Measurements from ENCODE around the gene ZCCHC2. TPM values are rescaled to one million over a fixed set of nuclear protein-coding genes. Genes with fewer than 3 reads are reported as not detected.

The ZCCHC2 gene
- polyA plus RNA-seq, 2 of the 4 experiments (the other 2 are of a cell fraction), result 7.6 to 12.5 TPM

DNA sequence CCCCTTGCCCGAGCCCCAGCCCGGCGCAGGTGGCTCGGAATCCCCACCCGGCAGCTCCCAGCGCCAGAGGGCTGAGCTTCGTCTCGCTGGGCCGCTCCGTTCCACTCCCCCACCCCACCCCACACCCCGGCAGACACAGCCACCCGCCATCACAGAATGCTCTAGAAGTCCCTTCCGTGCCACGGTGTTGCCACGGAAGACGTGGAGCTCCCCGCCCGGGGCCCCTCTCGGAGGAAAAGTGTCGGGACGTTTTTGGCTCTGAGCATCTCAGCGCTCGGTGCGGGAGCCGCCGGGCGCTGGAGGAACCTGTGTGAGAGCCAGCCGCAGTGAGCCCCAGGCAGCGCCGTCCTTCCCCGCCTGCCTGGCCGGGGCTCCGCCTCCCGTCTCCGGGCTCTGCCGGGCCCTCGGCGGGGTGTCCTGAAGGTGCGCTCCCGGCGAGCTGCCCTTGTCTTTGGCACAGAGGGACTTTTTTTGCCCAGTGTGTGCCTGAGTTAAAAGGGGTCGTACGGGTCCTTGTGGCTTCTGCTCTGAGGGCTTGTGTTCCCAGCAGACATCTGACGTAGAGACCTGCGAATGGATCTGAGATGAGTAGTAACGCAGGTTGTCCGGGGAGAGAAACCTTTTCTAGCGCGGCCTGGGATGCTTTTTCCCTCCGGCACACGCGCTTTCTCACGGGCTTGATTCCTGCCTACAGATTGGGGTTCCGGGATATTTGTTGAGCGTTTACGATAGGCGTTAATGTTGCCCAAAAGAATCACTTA is 1.8 kb downstream of the ZCCHC2 start:
- Histone ChIP-seq H3K4me1 (peaks cover 17% of the 10 kb centered on the region; the same call in 2 of the 3 replicates), H3K9me3 (no peaks in the 10 kb centered on the region), H3K27ac (peak overlapping the region; percentile 97 to 99), H3K4me3 (peak overlapping the region; percentile 92), H3K4me2 (peak overlapping the region; percentile 98)
- FAIRE-seq (no peak), ATAC-seq (peak; percentile 27 to 49; a peak in 4 of 6 replicates), DNase-seq (ENCODE audit: low read depth in 1 of 2, low spot score in 1 of 2) (peak; percentile 19 to 33)
- WGBS (ENCODE audit: missing lambda C conversion rate), result 4% methylated on average over 14 of the region's 57 CpGs
- TF ChIP-seq POLR2A (IDR thresholded peaks at IDR 0.05; ENCODE audit: low read length), result 0 out of 2 replicates have a peak, but pooled peaks have one; percentile 19
- no peak for TF ChIP-seq FOXS1 (CRISPR knock-in tag; IDR thresholded peaks at IDR 0.05)
- 0 out of 5 replicates have a peak, but pooled peaks of 1 of the 2 experiments have one; percentile 22 for TF ChIP-seq JUN (IDR thresholded peaks at IDR 0.05)
- TF ChIP-seq, protein P1, sequence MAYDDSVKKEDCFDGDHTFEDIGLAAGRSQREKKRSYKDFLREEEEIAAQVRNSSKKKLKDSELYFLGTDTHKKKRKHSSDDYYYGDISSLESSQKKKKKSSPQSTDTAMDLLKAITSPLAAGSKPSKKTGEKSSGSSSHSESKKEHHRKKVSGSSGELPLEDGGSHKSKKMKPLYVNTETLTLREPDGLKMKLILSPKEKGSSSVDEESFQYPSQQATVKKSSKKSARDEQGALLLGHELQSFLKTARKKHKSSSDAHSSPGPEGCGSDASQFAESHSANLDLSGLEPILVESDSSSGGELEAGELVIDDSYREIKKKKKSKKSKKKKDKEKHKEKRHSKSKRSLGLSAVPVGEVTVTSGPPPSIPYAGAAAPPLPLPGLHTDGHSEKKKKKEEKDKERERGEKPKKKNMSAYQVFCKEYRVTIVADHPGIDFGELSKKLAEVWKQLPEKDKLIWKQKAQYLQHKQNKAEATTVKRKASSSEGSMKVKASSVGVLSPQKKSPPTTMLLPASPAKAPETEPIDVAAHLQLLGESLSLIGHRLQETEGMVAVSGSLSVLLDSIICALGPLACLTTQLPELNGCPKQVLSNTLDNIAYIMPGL (CRISPR knock-in tag; IDR thresholded peaks at IDR 0.05; ENCODE audit: borderline replicate concordance), result no peak
- ChIA-PET POLR2A (interaction anchor here (1.8 kb wide), 1 partner anchor 87 kb away, joined by 7 read pairs; no protein-coding TSS in a partner anchor), CTCF (interaction anchor here (0.7 to 1.0 kb wide), 3 partner anchors 13 to 99 kb away, joined by 3 to 4 read pairs (median 3); no protein-coding TSS in a partner anchor)

DNA sequence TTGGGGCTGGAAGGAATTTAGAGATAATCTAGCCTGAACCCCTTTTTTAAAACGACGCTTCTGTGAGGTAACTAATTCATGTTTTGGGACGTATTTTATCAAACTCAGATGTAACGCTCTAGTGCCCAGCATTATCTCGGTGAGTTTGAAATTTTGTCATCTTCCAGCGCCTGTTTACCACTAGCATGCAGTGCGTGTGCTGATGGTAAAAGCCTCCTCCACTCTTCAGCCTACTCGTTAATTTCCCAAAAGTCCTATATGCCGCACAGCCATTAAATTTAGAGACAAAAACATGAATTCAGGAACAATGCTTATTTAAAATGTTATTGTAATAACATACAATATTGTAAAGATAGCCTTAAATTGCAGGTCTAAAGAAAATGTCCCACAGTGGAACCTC is 2.8 kb downstream of the ZCCHC2 start:
- DNase-seq (ENCODE audit: low read depth in 1 of 2, low spot score in 1 of 2) (no peak), ATAC-seq (no peak), FAIRE-seq (no peak)
- H3K27ac ChIP-seq, result peak overlapping the region; percentile 97 to 99
- H3K4me2 ChIP-seq, result peak overlapping the region; percentile 98
- H3K4me1 ChIP-seq, result peaks cover 17% of the 10 kb centered on the region; the same call in 2 of the 3 replicates
- WGBS (ENCODE audit: missing lambda C conversion rate), result 20% methylated on average over 9 of the region's 9 CpGs
- no peaks in the 10 kb centered on the region for H3K9me3 ChIP-seq
- H3K4me3 ChIP-seq, result peak overlapping the region; percentile 92
- POLR2A ChIA-PET, result no interaction called here
- TF ChIP-seq NFE2L2 (conservative IDR thresholded peaks at IDR 0.05; ENCODE audit: low read length) (no peak), MAFK (IDR thresholded peaks at IDR 0.05; ENCODE audit: partially characterized antibody) (no peak)
- CTCF ChIA-PET, result no interaction called here

DNA sequence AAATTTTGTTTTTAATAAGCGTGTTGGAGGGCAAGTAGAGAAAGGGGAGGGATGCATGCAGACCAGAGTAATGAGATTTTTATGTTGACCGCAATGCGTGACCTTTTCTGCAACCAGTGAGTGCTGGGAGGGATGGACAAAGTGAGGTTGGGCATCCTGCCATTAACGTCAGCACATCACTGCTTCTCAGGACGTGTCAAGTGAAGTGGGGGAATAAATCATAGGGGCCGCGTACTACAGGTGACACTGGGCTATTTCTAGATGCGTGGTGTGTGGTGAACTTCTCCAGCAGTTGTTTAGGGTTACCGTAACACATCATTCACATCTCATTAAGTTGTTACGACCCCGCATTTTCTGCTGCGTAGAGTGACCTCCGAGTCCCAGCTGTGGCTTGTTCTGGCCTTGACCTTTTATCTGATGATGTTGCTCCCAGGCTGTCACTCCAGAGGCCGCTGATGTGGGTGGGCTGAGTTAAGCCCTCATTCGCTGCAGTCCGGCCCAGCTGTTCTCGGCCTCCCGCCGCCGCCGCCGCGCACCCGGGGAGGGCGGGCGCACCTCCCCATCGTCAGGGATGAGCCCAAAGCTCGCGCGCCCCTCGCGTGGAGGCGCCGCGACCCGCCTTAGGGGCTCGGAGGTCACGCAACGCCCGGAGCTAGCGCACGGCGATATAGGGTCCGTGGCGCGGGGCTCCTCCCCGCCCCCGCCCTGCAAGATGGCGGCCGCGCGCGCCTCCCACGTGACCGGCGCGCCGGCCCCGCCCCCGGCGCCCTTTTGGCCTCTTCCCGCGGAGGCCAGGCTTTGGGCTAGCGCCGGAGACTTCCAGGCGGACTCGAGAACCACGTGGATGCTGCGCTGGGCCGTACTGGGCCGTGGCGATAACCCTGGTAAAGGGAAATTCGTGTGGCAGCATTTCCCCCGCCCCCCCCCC is 3.5 kb downstream of the ZCCHC2 start:
- POLR2A ChIA-PET, result interaction anchor here (0.7 to 1.3 kb wide), 4 partner anchors 89 to 339 kb away, joined by 3 to 4 read pairs (median 4); partner anchors contain the start of genes PIGN and RELCH
- FAIRE-seq (no peak), ATAC-seq (peak; percentile 17 to 52; a peak in 3 of 6 replicates), DNase-seq (ENCODE audit: low read depth in 1 of 2, low spot score in 1 of 2) (peak; percentile 54 to 80)
- H3K4me3 ChIP-seq, result peak overlapping the region; percentile 92
- peaks cover 13% of the 10 kb centered on the region; the same call in 2 of the 3 replicates for H3K4me1 ChIP-seq
- no peaks in the 10 kb centered on the region for H3K9me3 ChIP-seq
- CTCF ChIA-PET, result no interaction called here
- TF ChIP-seq, protein P2, sequence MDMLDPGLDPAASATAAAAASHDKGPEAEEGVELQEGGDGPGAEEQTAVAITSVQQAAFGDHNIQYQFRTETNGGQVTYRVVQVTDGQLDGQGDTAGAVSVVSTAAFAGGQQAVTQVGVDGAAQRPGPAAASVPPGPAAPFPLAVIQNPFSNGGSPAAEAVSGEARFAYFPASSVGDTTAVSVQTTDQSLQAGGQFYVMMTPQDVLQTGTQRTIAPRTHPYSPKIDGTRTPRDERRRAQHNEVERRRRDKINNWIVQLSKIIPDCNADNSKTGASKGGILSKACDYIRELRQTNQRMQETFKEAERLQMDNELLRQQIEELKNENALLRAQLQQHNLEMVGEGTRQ (IDR thresholded peaks at IDR 0.05), result peak; percentile 64
- TF ChIP-seq ESRRA (IDR thresholded peaks at IDR 0.05; ENCODE audit: borderline replicate concordance, low read length) (no peak), PHF8 (IDR thresholded peaks at IDR 0.05; ENCODE audit: borderline replicate concordance, low read depth) (peak; percentile 57; the same call in 1 of the 2 replicates), JUN (IDR thresholded peaks at IDR 0.05) (peak; percentile 26 to 76; a peak in 3 of 5 replicates), FOXS1 (CRISPR knock-in tag; IDR thresholded peaks at IDR 0.05) (no peak), POLR2A (IDR thresholded peaks at IDR 0.05; ENCODE audit: low read length) (peak; percentile 54), MYC (IDR thresholded peaks at IDR 0.05; ENCODE audit: borderline replicate concordance, low read length) (peak; percentile 50; the same call in 1 of the 2 replicates), ZNF302 (CRISPR knock-in tag; IDR thresholded peaks at IDR 0.05) (no peak), RAD21 (conservative IDR thresholded peaks at IDR 0.05 in 1 of 2, IDR thresholded peaks at IDR 0.05 in 1 of 2) (no peak)
- TF ChIP-seq, protein P3, sequence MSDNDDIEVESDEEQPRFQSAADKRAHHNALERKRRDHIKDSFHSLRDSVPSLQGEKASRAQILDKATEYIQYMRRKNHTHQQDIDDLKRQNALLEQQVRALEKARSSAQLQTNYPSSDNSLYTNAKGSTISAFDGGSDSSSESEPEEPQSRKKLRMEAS (IDR thresholded peaks at IDR 0.05), result peak; percentile 82
- TF ChIP-seq, protein P4, sequence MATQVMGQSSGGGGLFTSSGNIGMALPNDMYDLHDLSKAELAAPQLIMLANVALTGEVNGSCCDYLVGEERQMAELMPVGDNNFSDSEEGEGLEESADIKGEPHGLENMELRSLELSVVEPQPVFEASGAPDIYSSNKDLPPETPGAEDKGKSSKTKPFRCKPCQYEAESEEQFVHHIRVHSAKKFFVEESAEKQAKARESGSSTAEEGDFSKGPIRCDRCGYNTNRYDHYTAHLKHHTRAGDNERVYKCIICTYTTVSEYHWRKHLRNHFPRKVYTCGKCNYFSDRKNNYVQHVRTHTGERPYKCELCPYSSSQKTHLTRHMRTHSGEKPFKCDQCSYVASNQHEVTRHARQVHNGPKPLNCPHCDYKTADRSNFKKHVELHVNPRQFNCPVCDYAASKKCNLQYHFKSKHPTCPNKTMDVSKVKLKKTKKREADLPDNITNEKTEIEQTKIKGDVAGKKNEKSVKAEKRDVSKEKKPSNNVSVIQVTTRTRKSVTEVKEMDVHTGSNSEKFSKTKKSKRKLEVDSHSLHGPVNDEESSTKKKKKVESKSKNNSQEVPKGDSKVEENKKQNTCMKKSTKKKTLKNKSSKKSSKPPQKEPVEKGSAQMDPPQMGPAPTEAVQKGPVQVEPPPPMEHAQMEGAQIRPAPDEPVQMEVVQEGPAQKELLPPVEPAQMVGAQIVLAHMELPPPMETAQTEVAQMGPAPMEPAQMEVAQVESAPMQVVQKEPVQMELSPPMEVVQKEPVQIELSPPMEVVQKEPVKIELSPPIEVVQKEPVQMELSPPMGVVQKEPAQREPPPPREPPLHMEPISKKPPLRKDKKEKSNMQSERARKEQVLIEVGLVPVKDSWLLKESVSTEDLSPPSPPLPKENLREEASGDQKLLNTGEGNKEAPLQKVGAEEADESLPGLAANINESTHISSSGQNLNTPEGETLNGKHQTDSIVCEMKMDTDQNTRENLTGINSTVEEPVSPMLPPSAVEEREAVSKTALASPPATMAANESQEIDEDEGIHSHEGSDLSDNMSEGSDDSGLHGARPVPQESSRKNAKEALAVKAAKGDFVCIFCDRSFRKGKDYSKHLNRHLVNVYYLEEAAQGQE (IDR thresholded peaks at IDR 0.05), result no peak
- TF ChIP-seq, protein P5, sequence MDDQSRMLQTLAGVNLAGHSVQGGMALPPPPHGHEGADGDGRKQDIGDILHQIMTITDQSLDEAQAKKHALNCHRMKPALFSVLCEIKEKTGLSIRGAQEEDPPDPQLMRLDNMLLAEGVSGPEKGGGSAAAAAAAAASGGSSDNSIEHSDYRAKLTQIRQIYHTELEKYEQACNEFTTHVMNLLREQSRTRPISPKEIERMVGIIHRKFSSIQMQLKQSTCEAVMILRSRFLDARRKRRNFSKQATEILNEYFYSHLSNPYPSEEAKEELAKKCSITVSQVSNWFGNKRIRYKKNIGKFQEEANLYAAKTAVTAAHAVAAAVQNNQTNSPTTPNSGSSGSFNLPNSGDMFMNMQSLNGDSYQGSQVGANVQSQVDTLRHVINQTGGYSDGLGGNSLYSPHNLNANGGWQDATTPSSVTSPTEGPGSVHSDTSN (IDR thresholded peaks at IDR 0.05), result 0 out of 2 replicates have a peak, but pooled peaks have one; percentile 47
- TF ChIP-seq, protein P6, sequence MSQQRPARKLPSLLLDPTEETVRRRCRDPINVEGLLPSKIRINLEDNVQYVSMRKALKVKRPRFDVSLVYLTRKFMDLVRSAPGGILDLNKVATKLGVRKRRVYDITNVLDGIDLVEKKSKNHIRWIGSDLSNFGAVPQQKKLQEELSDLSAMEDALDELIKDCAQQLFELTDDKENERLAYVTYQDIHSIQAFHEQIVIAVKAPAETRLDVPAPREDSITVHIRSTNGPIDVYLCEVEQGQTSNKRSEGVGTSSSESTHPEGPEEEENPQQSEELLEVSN (IDR thresholded peaks at IDR 0.05; ENCODE audit: borderline replicate concordance, low read depth), result 0 out of 2 replicates have a peak, but pooled peaks have one; percentile 37
- H3K27ac ChIP-seq, result peak overlapping the region; percentile 97 to 99
- 3% methylated on average over 14 of the region's 74 CpGs for WGBS (ENCODE audit: missing lambda C conversion rate)
- H3K4me2 ChIP-seq, result peak overlapping the region; percentile 98
